ENCODE results near the gene IPPK. TPM values are rescaled to one million over a fixed set of nuclear protein-coding genes. Genes with fewer than 3 reads are reported as not detected.
"Not testable (repeated sequence)": the region's sequence is repeated elsewhere in the genome, so short reads cannot be mapped to it uniquely, and the experiment has no call there.

The IPPK gene
- total RNA-seq, 3 donors from 2014 or later: 5.8 to 22.8 (median 12.1) TPM

- H3K9me3 ChIP-seq: no peaks in the 10 kb centered on the region
- TF ChIP-seq POLR2A (IDR thresholded peaks at IDR 0.05): no peak
- TF ChIP-seq CTCF (IDR thresholded peaks at IDR 0.05): no peak
- TF ChIP-seq POLR2AphosphoS5 (IDR thresholded peaks at IDR 0.05): no peak
- H3K27me3 ChIP-seq: no peaks in the 10 kb centered on the region
- intact Hi-C loops (cut with DNase I; ENCODE audit: low total_unique reads): no loop called here
- peaks cover 0 to 5% of the 10 kb centered on the region in 2 donors for H3K4me1 ChIP-seq
- H3K36me3 ChIP-seq: no peaks in the 10 kb centered on the region
- peak overlapping the region in 1 of 2 donors; percentile 48 for H3K27ac ChIP-seq
- DNase-seq (ENCODE audit: low spot score in 2 of 2): no peak
- H3K4me3 ChIP-seq: no peak overlapping the region
These were observed 71.5 kb downstream of the IPPK start for GRCh38 chr9:92598382-92598781.

DNA sequence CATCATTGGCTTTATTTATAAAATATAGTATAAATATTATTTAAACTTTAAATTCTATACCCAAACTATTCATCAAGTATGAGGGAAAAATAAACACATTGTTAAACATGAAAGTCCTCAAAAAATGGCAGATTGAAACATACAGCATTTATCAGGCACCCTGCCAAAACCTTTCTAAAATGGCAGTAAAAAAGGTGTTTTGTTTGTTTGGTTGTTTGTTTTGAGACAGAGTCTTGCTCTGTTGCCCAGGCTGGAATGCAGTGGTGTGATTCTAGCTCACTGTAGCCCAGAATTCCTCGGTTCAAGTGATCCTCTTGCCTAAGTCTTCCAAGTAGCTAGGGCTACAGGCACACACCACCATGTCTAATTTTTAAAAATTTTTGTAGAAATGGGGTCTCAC, 74.0 kb downstream of the IPPK start:
- no peak for TF ChIP-seq POLR2AphosphoS5 (IDR thresholded peaks at IDR 0.05)
- no peak for TF ChIP-seq CTCF (IDR thresholded peaks at IDR 0.05)
- no peak for TF ChIP-seq POLR2A (IDR thresholded peaks at IDR 0.05)
- Histone ChIP-seq H3K9me3 (no peaks in the 10 kb centered on the region), H3K27ac (no peak overlapping the region), H3K4me1 (peaks cover 0 to 5% of the 10 kb centered on the region in 2 donors), H3K27me3 (no peaks in the 10 kb centered on the region), H3K36me3 (no peaks in the 10 kb centered on the region), H3K4me3 (no peak overlapping the region)
- intact Hi-C loops (cut with DNase I; ENCODE audit: low total_unique reads): no loop called here
- no peak for DNase-seq (ENCODE audit: low spot score in 2 of 2)

GRCh38 chr9:92595075-92595474, 74.9 kb downstream of the IPPK start:
- H3K9me3 ChIP-seq; H3K4me3 ChIP-seq; intact Hi-C loops (cut with DNase I; ENCODE audit: low total_unique reads); H3K27ac ChIP-seq; DNase-seq (ENCODE audit: low spot score in 2 of 2); H3K36me3 ChIP-seq; H3K4me1 ChIP-seq; H3K27me3 ChIP-seq: not testable (repeated sequence)

GRCh38 chr9:92592946-92593861, 76.7 kb downstream of the IPPK start:
- no peaks in the 10 kb centered on the region for H3K36me3 ChIP-seq
- no peak overlapping the region for H3K27ac ChIP-seq
- H3K4me1 ChIP-seq: no peaks in the 10 kb centered on the region
- no peaks in the 10 kb centered on the region for H3K9me3 ChIP-seq
- H3K4me3 ChIP-seq: no peak overlapping the region
- intact Hi-C loops (cut with DNase I; ENCODE audit: low total_unique reads): no loop called here
- H3K27me3 ChIP-seq: no peaks in the 10 kb centered on the region
- no peak for TF ChIP-seq POLR2A (IDR thresholded peaks at IDR 0.05)
- no peak for TF ChIP-seq POLR2AphosphoS5 (IDR thresholded peaks at IDR 0.05)
- no peak for TF ChIP-seq CTCF (IDR thresholded peaks at IDR 0.05)
- DNase-seq (ENCODE audit: low spot score in 2 of 2): no peak

DNA sequence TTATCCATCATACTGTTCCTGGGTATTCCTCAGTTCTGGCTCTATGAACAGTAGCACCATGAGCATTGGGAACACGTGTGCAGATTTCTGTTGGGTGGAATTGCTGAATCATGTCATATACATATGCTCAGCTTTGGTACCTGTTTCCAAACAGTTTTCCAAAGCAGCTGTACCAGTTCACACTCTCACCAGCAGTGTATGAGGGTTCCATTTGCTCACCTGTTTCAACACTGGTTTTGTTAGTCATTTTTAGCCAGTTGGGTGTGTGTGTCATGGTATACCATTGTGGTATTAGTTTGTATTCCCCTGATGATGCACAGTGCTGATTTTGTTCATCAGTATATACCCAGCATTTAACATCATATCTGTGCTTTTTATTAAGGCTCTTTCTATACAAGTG, 77.4 kb downstream of the IPPK start:
- DNase-seq (ENCODE audit: low spot score in 2 of 2): no peak
- Histone ChIP-seq H3K4me3 (no peak overlapping the region), H3K9me3 (no peaks in the 10 kb centered on the region), H3K4me1 (no peaks in the 10 kb centered on the region), H3K27me3 (no peaks in the 10 kb centered on the region), H3K27ac (no peak overlapping the region), H3K36me3 (no peaks in the 10 kb centered on the region)
- intact Hi-C loops (cut with DNase I; ENCODE audit: low total_unique reads): no loop called here
- TF ChIP-seq CTCF (IDR thresholded peaks at IDR 0.05): no peak
- TF ChIP-seq POLR2AphosphoS5 (IDR thresholded peaks at IDR 0.05): no peak
- no peak for TF ChIP-seq POLR2A (IDR thresholded peaks at IDR 0.05)
